OCI-LY7 (cell line): ENCODE data around the gene FAP. TPM values are rescaled to one million over a fixed set of nuclear protein-coding genes. Genes with fewer than 3 reads are reported as not detected.

Source experiments
- BruUV-seq: library from RNA; stranded (reverse); fragments of 400-500 nt; replicated peaks from 2 replicates; lab custom pipeline; 2021; lab: Mats Ljungman, UMichigan
- CTCF ChIA-PET: fragments of 300-600 bp; sonication (Branson Sonifier 250); formaldehyde crosslinking; loops from one replicate; lab custom pipeline; 2022; ENCODE audit warnings: antibody characterized with exemption; ENCODE audit not compliant: unreplicated experiment; lab: Charles Lee
- POLR2A ChIA-PET: fragments of 300-600 bp; sonication (Branson Sonifier 250); formaldehyde crosslinking; loops from one replicate; lab custom pipeline; 2022; ENCODE audit warnings: antibody characterized with exemption; lab: Charles Lee
- DNase-seq: peaks from one replicate; pipeline ENCODE4 v3.0.0-alpha.2; 2015; ENCODE audit warnings: low spot score
- H2AFZ ChIP-seq: fragments of 200-600 bp; sonication (generic), shearing (Covaris generic); 2 replicates; pipeline ENCODE4 v1.6.1; 2014; ENCODE audit warnings: mild to moderate bottlenecking, antibody characterized with exemption, low read length, moderate library complexity
- H3K27ac ChIP-seq: fragments of 200-600 bp; sonication (generic); 2 replicates; pipeline ENCODE4 v1.5.1; 2014; ENCODE audit warnings: mixed run types, low read depth, mild to moderate bottlenecking, moderate library complexity, low read length, inconsistent platforms; ENCODE audit not compliant: poor library complexity, severe bottlenecking
- H3K36me3 ChIP-seq: fragments of 200-600 bp; sonication (generic); 2 replicates; pipeline ENCODE4 v1.6.1; 2014; ENCODE audit warnings: mild to moderate bottlenecking, antibody characterized with exemption, low read length, moderate library complexity, mixed read lengths; ENCODE audit not compliant: insufficient read depth
- H3K4me1 ChIP-seq: fragments of 200-600 bp; sonication (generic); 2 replicates; pipeline ENCODE4 v1.5.1; 2014; ENCODE audit warnings: mild to moderate bottlenecking, low read length; ENCODE audit not compliant: insufficient read depth, poor library complexity, severe bottlenecking
- H3K4me2 ChIP-seq: fragments of 200-600 bp; sonication (generic); 2 replicates; pipeline ENCODE4 v1.6.1; 2014; ENCODE audit warnings: mild to moderate bottlenecking, low read length
- H3K4me3 ChIP-seq: fragments of 200-600 bp; sonication (generic); 2 replicates; pipeline ENCODE4 v1.5.1; 2014; ENCODE audit warnings: mild to moderate bottlenecking, low read depth, low read length; ENCODE audit not compliant: poor library complexity, severe bottlenecking
- H3K79me2 ChIP-seq: fragments of 200-600 bp; sonication (generic); 2 replicates; pipeline ENCODE4 v1.6.1; 2016; ENCODE audit warnings: low read depth, mild to moderate bottlenecking, low read length, moderate library complexity, mixed read lengths; ENCODE audit not compliant: insufficient read depth
- H3K9me2 ChIP-seq: fragments of 200-600 bp; sonication (generic); 2 replicates; pipeline ENCODE4 v1.6.1; 2016; ENCODE audit warnings: mild to moderate bottlenecking, low read length, mixed read lengths; ENCODE audit not compliant: insufficient read depth
- H3K9me3 ChIP-seq: fragments of 200-600 bp; sonication (generic); 2 replicates; pipeline ENCODE4 v1.6.1; 2014; ENCODE audit warnings: mild to moderate bottlenecking, mixed run types, low read length, mixed read lengths
- H4K20me1 ChIP-seq: fragments of 200-600 bp; sonication (generic); 2 replicates; pipeline ENCODE4 v1.6.1; 2014; ENCODE audit warnings: mild to moderate bottlenecking, antibody characterized with exemption, low read length, moderate library complexity, mixed read lengths; ENCODE audit not compliant: insufficient read depth
- CTCF ChIP-seq: fragments of 200-600 bp; sonication (generic); conservative IDR thresholded peaks from 2 replicates; pipeline ENCODE4 v1.5.1; 2014; ENCODE audit warnings: mild to moderate bottlenecking, antibody characterized with exemption, low read length, moderate library complexity, mixed read lengths
- EZH2phosphoT487 ChIP-seq: fragments of 200-600 bp; sonication (generic); IDR thresholded peaks from 2 replicates; pipeline ENCODE4 v1.6.1; 2018; ENCODE audit warnings: low read depth, borderline replicate concordance, mild to moderate bottlenecking, mixed run types, antibody characterized with exemption, low read length, moderate library complexity, mixed read lengths
- intact Hi-C: fragments of 100-400 bp; cut with micrococcal nuclease; formaldehyde crosslinking; loops from one replicate; pipeline ENCODE4 v1.10.0; 2022; ENCODE audit not compliant: unreplicated experiment
- total RNA-seq, 2 experiments: library from RNA; depleted of rRNA in 1 of 2; stranded (reverse); fragments of >200 nt in 1 of 2; shearing (Covaris generic) in 1 of 2; gene quantifications; 2 replicates each; pipeline ENCODE4 v1.2.3, GENCODE V29; 2014 to 2022

FAP gene
- total RNA-seq, 2 experiments from 2014 or later = not detected

- BruUV-seq = no TSS peak
- no peak overlapping the region for H2AFZ ChIP-seq
- intact Hi-C loops = no loop called here
- CTCF ChIA-PET = no interaction called here
- no peaks in the 10 kb centered on the region for H3K4me1 ChIP-seq
- POLR2A ChIA-PET = no interaction called here
- no peak for DNase-seq
- H3K9me3 ChIP-seq = no peaks in the 10 kb centered on the region
- no peak overlapping the region for H3K27ac ChIP-seq
- no peaks in the 10 kb centered on the region for H3K36me3 ChIP-seq
- H4K20me1 ChIP-seq = no peaks in the 10 kb centered on the region
- TF ChIP-seq EZH2phosphoT487 (no peak), CTCF (no peak)
- no peak overlapping the region for H3K4me3 ChIP-seq
- no peaks in the 10 kb centered on the region for H3K79me2 ChIP-seq
- no peaks in the 10 kb centered on the region for H3K9me2 ChIP-seq
- H3K4me2 ChIP-seq = no peak overlapping the region
Observed at GRCh38 chr2:162226836-162227235, 16.4 kb downstream of the FAP start.

GRCh38 chr2:162221064-162221463 is 22.2 kb downstream of the FAP start:
- Histone ChIP-seq H3K27ac (no peak overlapping the region), H4K20me1 (no peaks in the 10 kb centered on the region), H3K9me3 (no peaks in the 10 kb centered on the region), H3K9me2 (no peaks in the 10 kb centered on the region), H2AFZ (peak overlapping the region; percentile 47; the same call in 1 of the 2 replicates), H3K4me3 (no peak overlapping the region), H3K36me3 (no peaks in the 10 kb centered on the region), H3K4me2 (peak overlapping the region; percentile 27; the same call in 1 of the 2 replicates), H3K4me1 (no peaks in the 10 kb centered on the region), H3K79me2 (no peaks in the 10 kb centered on the region)
- CTCF ChIA-PET = interaction anchor here (0.8 to 1.3 kb wide), 3 partner anchors 20 to 98 kb away, joined by 3 read pairs; no protein-coding TSS in a partner anchor
- no peak for TF ChIP-seq EZH2phosphoT487
- peak; percentile 91 for TF ChIP-seq CTCF
- DNase-seq = peak; percentile 48
- intact Hi-C loops = no loop called here
- BruUV-seq = no TSS peak
- POLR2A ChIA-PET = interaction anchor here (0.9 kb wide), 1 partner anchor 88 kb away, joined by 3 read pairs; no protein-coding TSS in a partner anchor

- Histone ChIP-seq H3K79me2 (no peaks in the 10 kb centered on the region), H3K4me1 (no peaks in the 10 kb centered on the region), H2AFZ (no peak overlapping the region), H3K4me2 (no peak overlapping the region), H3K9me3 (no peaks in the 10 kb centered on the region), H3K36me3 (no peaks in the 10 kb centered on the region), H3K27ac (no peak overlapping the region), H3K4me3 (no peak overlapping the region), H3K9me2 (no peaks in the 10 kb centered on the region), H4K20me1 (no peaks in the 10 kb centered on the region)
- intact Hi-C loops = loop anchor here (1.0 kb wide), 1 partner anchor 78 kb away; no protein-coding TSS in a partner anchor
- BruUV-seq = no TSS peak
- ChIA-PET POLR2A (no interaction called here), CTCF (interaction anchor here (0.8 to 1.3 kb wide), 2 partner anchors 78 to 99 kb away, joined by 3 read pairs; no protein-coding TSS in a partner anchor)
- no peak for TF ChIP-seq EZH2phosphoT487
- TF ChIP-seq CTCF = no peak
- no peak for DNase-seq
Observed at GRCh38 chr2:162220368-162220767, 22.9 kb downstream of the FAP start.
